Measurements from ENCODE around the gene NDST3.

NDST3 gene

GRCh38 chr4:118206627-118207026, 172.3 kb downstream of the NDST3 start:
- H3K27ac ChIP-seq (replicated peaks; ENCODE audit: low read length) = no peak overlapping the region
- H2BK5ac ChIP-seq (ENCODE audit: low read length) = no peak overlapping the region
- no peak overlapping the region for H2BK12ac ChIP-seq (ENCODE audit: low read length)
- no peaks in the 10 kb centered on the region for H3K79me1 ChIP-seq (ENCODE audit: low read depth, low read length)
- H4K91ac ChIP-seq (ENCODE audit: low read depth, low read length, poor library complexity) = no peak overlapping the region
- no peak overlapping the region for H3K4ac ChIP-seq (ENCODE audit: low read length)
- H3K9me3 ChIP-seq (replicated peaks in 1 of 2; ENCODE audit: control insufficient read depth in 2 of 2, insufficient read depth in 1 of 2, low read depth in 1 of 2, low read length in 2 of 2) = peaks cover 3 to 6% of the 10 kb centered on the region in 2 donors
- H2BK120ac ChIP-seq (ENCODE audit: low read depth, low read length) = no peak overlapping the region
- no peak overlapping the region for H4K8ac ChIP-seq (ENCODE audit: low read depth, low read length)
- H3K27me3 ChIP-seq (ENCODE audit: control insufficient read depth in 3 of 3, insufficient read depth in 3 of 3, low read depth in 1 of 3, low read length in 3 of 3) = no peaks in the 10 kb centered on the region
- no peak overlapping the region for H3K4me2 ChIP-seq (ENCODE audit: insufficient read depth, low read length, poor library complexity, severe bottlenecking)
- H2AFZ ChIP-seq (ENCODE audit: low read length) = no peak overlapping the region
- no CpG with 5 or more reads among the region's 2 CpGs for WGBS, 2 donors (ENCODE audit: extremely low coverage in 2 of 2, insufficient read length in 2 of 2, insufficient replicate concordance in 1 of 2)
- H2AK5ac ChIP-seq (ENCODE audit: low read depth, low read length) = no peak overlapping the region
- H3K23ac ChIP-seq (ENCODE audit: low read depth, low read length, poor library complexity) = no peak overlapping the region
- H3K36me3 ChIP-seq (replicated peaks in 1 of 2; ENCODE audit: control insufficient read depth in 2 of 2, insufficient read depth in 2 of 2, low read length in 2 of 2) = no peaks in the 10 kb centered on the region
- H2BK15ac ChIP-seq (ENCODE audit: low read length) = no peak overlapping the region
- H3K4me3 ChIP-seq (ENCODE audit: low read length in 2 of 2) = no peak overlapping the region
- no peak overlapping the region for H3K18ac ChIP-seq (ENCODE audit: low read length)
- no peak for DNase-seq (ENCODE audit: low spot score)
- no peak overlapping the region for H3K14ac ChIP-seq (ENCODE audit: low read length)
- no peaks in the 10 kb centered on the region for H3K4me1 ChIP-seq (ENCODE audit: control insufficient read depth in 2 of 2, insufficient read depth in 1 of 2, low read depth in 1 of 2, low read length in 2 of 2)
- no peak overlapping the region for H3K9ac ChIP-seq (ENCODE audit: low read depth, low read length, poor library complexity)

GRCh38 chr4:118213101-118213500, 178.8 kb downstream of the NDST3 start:
- DNase-seq (ENCODE audit: low spot score) = no peak
- no peak overlapping the region for H3K23ac ChIP-seq (ENCODE audit: low read depth, low read length, poor library complexity)
- no CpG with 5 or more reads among the region's 3 CpGs for WGBS, 2 donors (ENCODE audit: extremely low coverage in 2 of 2, insufficient read length in 2 of 2, insufficient replicate concordance in 1 of 2)

DNA sequence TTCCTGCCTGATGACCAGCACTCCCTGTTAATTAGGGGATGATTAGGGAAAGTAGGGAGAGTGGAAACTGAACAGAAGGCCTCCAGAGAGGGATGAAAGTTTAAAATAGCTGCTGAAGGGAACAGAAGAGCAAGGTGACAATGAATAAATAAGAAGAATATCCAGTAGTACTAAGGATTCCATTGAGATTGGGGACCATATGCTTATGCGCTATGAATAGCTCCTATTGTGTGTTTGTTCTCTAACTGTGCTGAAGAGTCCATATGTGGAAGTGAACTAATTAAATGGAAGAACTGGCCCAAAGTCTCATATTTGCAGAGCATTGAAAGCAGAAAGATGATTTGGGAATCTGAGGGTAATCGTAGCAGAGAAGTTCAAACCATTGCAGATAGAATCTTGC, 181.5 kb downstream of the NDST3 start:
- Histone ChIP-seq H2BK5ac (ENCODE audit: low read length) (no peak overlapping the region), H3K9ac (ENCODE audit: low read depth, low read length, poor library complexity) (no peak overlapping the region), H3K36me3 (replicated peaks in 1 of 2; ENCODE audit: control insufficient read depth in 2 of 2, insufficient read depth in 2 of 2, low read length in 2 of 2) (no peaks in the 10 kb centered on the region), H2AK5ac (ENCODE audit: low read depth, low read length) (no peak overlapping the region), H3K9me3 (replicated peaks in 1 of 2; ENCODE audit: control insufficient read depth in 2 of 2, insufficient read depth in 1 of 2, low read depth in 1 of 2, low read length in 2 of 2) (no peaks in the 10 kb centered on the region), H3K14ac (ENCODE audit: low read length) (no peak overlapping the region), H2BK120ac (ENCODE audit: low read depth, low read length) (no peak overlapping the region), H3K4me3 (ENCODE audit: low read length in 2 of 2) (no peak overlapping the region), H4K8ac (ENCODE audit: low read depth, low read length) (no peak overlapping the region), H3K27me3 (ENCODE audit: control insufficient read depth in 3 of 3, insufficient read depth in 3 of 3, low read depth in 1 of 3, low read length in 3 of 3) (no peaks in the 10 kb centered on the region), H3K4me2 (ENCODE audit: insufficient read depth, low read length, poor library complexity, severe bottlenecking) (no peak overlapping the region), H3K4me1 (ENCODE audit: control insufficient read depth in 2 of 2, insufficient read depth in 1 of 2, low read depth in 1 of 2, low read length in 2 of 2) (no peaks in the 10 kb centered on the region), H2AFZ (ENCODE audit: low read length) (no peak overlapping the region), H3K4ac (ENCODE audit: low read length) (no peak overlapping the region), H2BK15ac (ENCODE audit: low read length) (no peak overlapping the region), H3K79me1 (ENCODE audit: low read depth, low read length) (no peaks in the 10 kb centered on the region), H3K18ac (ENCODE audit: low read length) (no peak overlapping the region), H3K23ac (ENCODE audit: low read depth, low read length, poor library complexity) (no peak overlapping the region), H3K27ac (replicated peaks; ENCODE audit: low read length) (no peak overlapping the region), H2BK12ac (ENCODE audit: low read length) (no peak overlapping the region), H4K91ac (ENCODE audit: low read depth, low read length, poor library complexity) (no peak overlapping the region)
- WGBS, 2 donors (ENCODE audit: extremely low coverage in 2 of 2, insufficient read length in 2 of 2, insufficient replicate concordance in 1 of 2) = no CpG with 5 or more reads among the region's 2 CpGs
- DNase-seq (ENCODE audit: low spot score) = no peak

More at GRCh38 chr4:118213101-118213500, 178.8 kb downstream of the NDST3 start:
- Histone ChIP-seq H3K36me3 (replicated peaks in 1 of 2; ENCODE audit: control insufficient read depth in 2 of 2, insufficient read depth in 2 of 2, low read length in 2 of 2) (no peaks in the 10 kb centered on the region), H3K14ac (ENCODE audit: low read length) (no peak overlapping the region), H3K27ac (replicated peaks; ENCODE audit: low read length) (no peak overlapping the region), H2BK120ac (ENCODE audit: low read depth, low read length) (no peak overlapping the region), H2AFZ (ENCODE audit: low read length) (no peak overlapping the region), H3K18ac (ENCODE audit: low read length) (no peak overlapping the region), H3K4me2 (ENCODE audit: insufficient read depth, low read length, poor library complexity, severe bottlenecking) (no peak overlapping the region), H3K4me1 (ENCODE audit: control insufficient read depth in 2 of 2, insufficient read depth in 1 of 2, low read depth in 1 of 2, low read length in 2 of 2) (no peaks in the 10 kb centered on the region), H3K4me3 (ENCODE audit: low read length in 2 of 2) (no peak overlapping the region), H2BK15ac (ENCODE audit: low read length) (no peak overlapping the region), H2BK12ac (ENCODE audit: low read length) (no peak overlapping the region), H3K4ac (ENCODE audit: low read length) (no peak overlapping the region), H4K91ac (ENCODE audit: low read depth, low read length, poor library complexity) (no peak overlapping the region), H3K9ac (ENCODE audit: low read depth, low read length, poor library complexity) (no peak overlapping the region), H2BK5ac (ENCODE audit: low read length) (no peak overlapping the region), H3K27me3 (ENCODE audit: control insufficient read depth in 3 of 3, insufficient read depth in 3 of 3, low read depth in 1 of 3, low read length in 3 of 3) (no peaks in the 10 kb centered on the region), H3K79me1 (ENCODE audit: low read depth, low read length) (no peaks in the 10 kb centered on the region), H3K9me3 (replicated peaks in 1 of 2; ENCODE audit: control insufficient read depth in 2 of 2, insufficient read depth in 1 of 2, low read depth in 1 of 2, low read length in 2 of 2) (no peaks in the 10 kb centered on the region), H4K8ac (ENCODE audit: low read depth, low read length) (no peak overlapping the region), H2AK5ac (ENCODE audit: low read depth, low read length) (no peak overlapping the region)

DNA sequence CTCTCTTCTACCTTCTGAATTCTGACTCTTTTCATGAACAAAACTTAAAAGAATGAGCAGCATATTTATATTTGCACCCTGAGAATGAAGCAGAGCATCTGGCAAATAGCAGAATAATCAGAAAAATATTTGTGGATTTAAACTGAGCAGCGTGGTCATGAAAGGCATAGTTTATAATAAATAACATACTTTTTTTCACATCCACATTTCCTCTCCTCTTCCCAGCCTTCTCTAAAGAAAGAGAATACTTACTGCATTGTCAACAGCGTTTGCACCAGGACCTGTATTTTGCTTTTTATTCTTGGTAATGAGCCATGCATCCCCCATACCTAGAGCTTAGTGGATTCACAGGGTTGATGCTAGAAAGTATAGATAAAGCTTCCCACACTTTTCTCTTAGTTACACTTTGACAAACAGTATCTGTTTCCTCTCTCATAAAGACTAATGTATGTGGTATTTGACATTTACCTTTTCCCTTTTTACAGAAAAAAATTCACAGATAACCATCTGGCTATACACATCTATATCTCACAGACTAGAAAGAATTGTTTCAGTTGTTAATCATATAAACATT, 187.0 kb downstream of the NDST3 start:
- no peak overlapping the region for H3K4ac ChIP-seq (ENCODE audit: low read length)

More for the DNA sequence above, 187.0 kb downstream of the NDST3 start:
- Histone ChIP-seq H3K36me3 (replicated peaks in 1 of 2; ENCODE audit: control insufficient read depth in 2 of 2, insufficient read depth in 2 of 2, low read length in 2 of 2) (no peaks in the 10 kb centered on the region), H3K14ac (ENCODE audit: low read length) (no peak overlapping the region), H3K27ac (replicated peaks; ENCODE audit: low read length) (no peak overlapping the region), H2BK12ac (ENCODE audit: low read length) (no peak overlapping the region), H2BK120ac (ENCODE audit: low read depth, low read length) (no peak overlapping the region), H2BK15ac (ENCODE audit: low read length) (no peak overlapping the region), H4K8ac (ENCODE audit: low read depth, low read length) (no peak overlapping the region), H3K79me1 (ENCODE audit: low read depth, low read length) (no peaks in the 10 kb centered on the region), H3K9ac (ENCODE audit: low read depth, low read length, poor library complexity) (no peak overlapping the region), H2AK5ac (ENCODE audit: low read depth, low read length) (no peak overlapping the region), H3K4me3 (ENCODE audit: low read length in 2 of 2) (no peak overlapping the region), H3K23ac (ENCODE audit: low read depth, low read length, poor library complexity) (no peak overlapping the region), H3K4me2 (ENCODE audit: insufficient read depth, low read length, poor library complexity, severe bottlenecking) (no peak overlapping the region), H3K27me3 (ENCODE audit: control insufficient read depth in 3 of 3, insufficient read depth in 3 of 3, low read depth in 1 of 3, low read length in 3 of 3) (no peaks in the 10 kb centered on the region), H3K9me3 (replicated peaks in 1 of 2; ENCODE audit: control insufficient read depth in 2 of 2, insufficient read depth in 1 of 2, low read depth in 1 of 2, low read length in 2 of 2) (no peaks in the 10 kb centered on the region), H2BK5ac (ENCODE audit: low read length) (no peak overlapping the region), H3K4me1 (ENCODE audit: control insufficient read depth in 2 of 2, insufficient read depth in 1 of 2, low read depth in 1 of 2, low read length in 2 of 2) (no peaks in the 10 kb centered on the region), H4K91ac (ENCODE audit: low read depth, low read length, poor library complexity) (no peak overlapping the region), H3K18ac (ENCODE audit: low read length) (no peak overlapping the region), H2AFZ (ENCODE audit: low read length) (no peak overlapping the region)
- DNase-seq (ENCODE audit: low spot score) = no peak
- no CpG with 5 or more reads among the region's 2 CpGs for WGBS, 2 donors (ENCODE audit: extremely low coverage in 2 of 2, insufficient read length in 2 of 2, insufficient replicate concordance in 1 of 2)
